A549 treated with GW870086 at 1 μM for 4 hours (cell line): ENCODE data around the gene OGN. TPM values are rescaled to one million over a fixed set of nuclear protein-coding genes. Genes with fewer than 3 reads are reported as not detected.

ENCODE experiments used
- total RNA-seq: library from RNA; stranded (reverse); fragments of 200-300 nt; extraction: Qiagen RNA extraction; gene quantifications from 5 replicates; pipeline ENCODE4 v1.2.3, GENCODE V29; 2022; ENCODE audit warnings: low read depth

Gene OGN
- not detected in 5 replicates for total RNA-seq

DNA sequence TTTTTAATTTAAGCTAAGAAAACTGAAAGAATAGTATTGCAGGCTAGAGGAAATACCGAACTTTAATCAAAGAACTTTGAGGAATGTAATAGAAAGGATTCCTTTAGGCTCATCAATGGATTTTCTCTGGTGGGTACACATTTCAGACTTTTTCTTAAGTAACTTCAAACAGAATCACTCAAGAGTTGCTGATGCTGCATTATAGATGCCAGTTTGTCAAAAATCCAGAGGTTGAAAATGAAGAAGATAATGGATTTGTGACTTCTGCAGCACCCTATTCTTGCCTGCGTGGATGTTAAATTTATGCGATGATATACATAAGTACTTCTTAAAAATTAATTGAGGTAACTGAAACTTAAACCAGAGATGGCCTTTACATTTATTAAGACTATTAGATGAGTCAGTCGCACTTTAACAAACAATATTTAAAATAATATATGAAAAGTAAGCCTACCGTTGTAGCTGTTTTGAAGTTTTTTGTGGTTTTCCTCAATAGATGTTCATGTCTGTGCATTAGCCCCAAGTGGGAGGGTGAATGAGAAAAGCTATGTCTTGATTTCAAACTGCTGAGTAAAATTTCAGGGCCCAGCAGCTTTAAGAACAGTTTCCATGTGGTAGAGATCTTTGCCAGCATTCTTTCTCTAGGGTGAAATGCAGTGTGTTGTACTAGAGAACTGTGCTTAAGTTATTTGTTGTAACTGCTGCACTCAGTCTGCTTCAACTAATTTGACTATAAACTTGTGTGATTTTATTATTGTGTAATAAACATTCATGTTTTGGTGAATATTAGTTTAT, at the start of gene OGN:
Gene OGN (minus strand): TSS at position 537 of the 795 bp plus-strand sequence. CDS start 1,171 bp downstream, outside the sequence.

GRCh38 chr9:92424340-92424739, 20.0 kb upstream of the OGN start, which contains the start of gene OMD:
Gene OMD (minus strand): TSS chr9:92424471. CDS start chr9:92417558, 6,913 bp downstream.

Other genes starting within 250 kb of the OGN start
- gene IARS1, start 110.9 kb downstream of the OGN start, total RNA-seq, result 96.4 to 110 TPM (median 105 TPM) in 5 replicates
- 29.5 to 31.0 TPM (median 30.0 TPM) in 5 replicates for gene NOL8, start 79.2 kb downstream of the OGN start, total RNA-seq
- gene CENPP, start 78.6 kb downstream of the OGN start, total RNA-seq, result 5.6 to 8.5 TPM (median 7.2 TPM) in 5 replicates
- not detected in 5 replicates for gene OMD, start 19.9 kb upstream of the OGN start, total RNA-seq
- gene ASPN, start 77.9 kb upstream of the OGN start, total RNA-seq, result not detected in 5 replicates
- gene ECM2, start 131.4 kb upstream of the OGN start, total RNA-seq, result 0.06 to 0.18 TPM (median 0.10 TPM) in 5 replicates